ENCODE data around the gene AKAP1. TPM values are rescaled to one million over a fixed set of nuclear protein-coding genes. Genes with fewer than 3 reads are reported as not detected.

AKAP1 gene
- total and polyA plus RNA-seq, 2 of the 8 experiments (the other 6 are each of a cell fraction or from before 2014, with no cell fraction given): 120 to 156 TPM

GRCh38 chr17:57114085-57114673 is 29.1 kb downstream of the AKAP1 start (continued):
- TF ChIP-seq E2F6 (IDR thresholded peaks at IDR 0.05) (no peak), CREB1 (IDR thresholded peaks at IDR 0.05) (peak; percentile 17; the same call in 1 of the 2 replicates), CTCF (IDR thresholded peaks at IDR 0.05; ENCODE audit: control extremely low read depth in 1 of 3, insufficient read depth in 1 of 3, low read depth in 1 of 3, low read length in 3 of 3) (peak; percentile 87 to 96 (median 94)), NANOG (IDR thresholded peaks at IDR 0.05; ENCODE audit: insufficient read depth, low read depth, low read length, poor library complexity, severe bottlenecking) (no peak), RAD21 (IDR thresholded peaks at IDR 0.05 in 1 of 2, conservative IDR thresholded peaks at IDR 0.05 in 1 of 2; ENCODE audit: low read depth in 2 of 2, low read length in 2 of 2) (peak; percentile 84 to 90), GTF2F1 (IDR thresholded peaks at IDR 0.05; ENCODE audit: borderline replicate concordance, low read depth, low read length) (no peak), BACH1 (IDR thresholded peaks at IDR 0.05; ENCODE audit: low read length) (no peak), KDM1A (IDR thresholded peaks at IDR 0.05; ENCODE audit: borderline replicate concordance, low read length) (no peak), YY1 (IDR thresholded peaks at IDR 0.05; ENCODE audit: low read depth, low read length) (peak; percentile 30; the same call in 1 of the 2 replicates)

All from H1 (cell line).